ENCODE results near the gene UGT2B17. TPM values are rescaled to one million over a fixed set of nuclear protein-coding genes. Genes with fewer than 3 reads are reported as not detected.
"Not testable (repeated sequence)": the region's sequence is repeated elsewhere in the genome, so short reads cannot be mapped to it uniquely, and the experiment has no call there.

Gene UGT2B17
- polyA plus RNA-seq, 1 experiment, result not detected

DNA sequence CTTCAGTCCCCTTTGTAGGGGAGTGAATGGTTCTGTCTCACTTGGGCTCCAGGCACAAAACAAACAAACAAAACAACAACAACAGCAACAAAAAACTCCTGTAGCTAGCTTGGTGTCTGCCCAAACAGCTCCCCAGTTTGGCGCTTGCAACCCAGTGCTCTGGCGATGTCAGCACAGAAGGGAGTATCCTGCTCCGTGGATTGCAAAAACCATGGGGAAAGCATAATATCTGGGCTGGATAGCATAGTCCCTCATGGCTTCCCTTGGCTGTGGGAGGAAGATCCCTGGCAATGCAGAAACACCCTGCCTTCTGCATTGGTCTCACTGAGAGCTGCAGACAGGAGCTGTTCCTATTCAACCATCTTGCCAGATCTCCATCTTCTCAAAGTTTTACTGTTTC is 39.7 kb downstream of the UGT2B17 start:
- H3K9me3 ChIP-seq (ENCODE audit: control insufficient read depth, insufficient read depth, low read length), result no peaks in the 10 kb centered on the region
- ChIA-PET CTCF (no interaction called here), POLR2A (no interaction called here)
- H3K4me3 ChIP-seq (ENCODE audit: low read depth, low read length), result no peak overlapping the region
- DNase-seq (ENCODE audit: low read depth, low spot score), result no peak
- H3K27me3 ChIP-seq (ENCODE audit: control insufficient read depth, insufficient read depth, low read length), result no peaks in the 10 kb centered on the region
- TF ChIP-seq, protein P1, sequence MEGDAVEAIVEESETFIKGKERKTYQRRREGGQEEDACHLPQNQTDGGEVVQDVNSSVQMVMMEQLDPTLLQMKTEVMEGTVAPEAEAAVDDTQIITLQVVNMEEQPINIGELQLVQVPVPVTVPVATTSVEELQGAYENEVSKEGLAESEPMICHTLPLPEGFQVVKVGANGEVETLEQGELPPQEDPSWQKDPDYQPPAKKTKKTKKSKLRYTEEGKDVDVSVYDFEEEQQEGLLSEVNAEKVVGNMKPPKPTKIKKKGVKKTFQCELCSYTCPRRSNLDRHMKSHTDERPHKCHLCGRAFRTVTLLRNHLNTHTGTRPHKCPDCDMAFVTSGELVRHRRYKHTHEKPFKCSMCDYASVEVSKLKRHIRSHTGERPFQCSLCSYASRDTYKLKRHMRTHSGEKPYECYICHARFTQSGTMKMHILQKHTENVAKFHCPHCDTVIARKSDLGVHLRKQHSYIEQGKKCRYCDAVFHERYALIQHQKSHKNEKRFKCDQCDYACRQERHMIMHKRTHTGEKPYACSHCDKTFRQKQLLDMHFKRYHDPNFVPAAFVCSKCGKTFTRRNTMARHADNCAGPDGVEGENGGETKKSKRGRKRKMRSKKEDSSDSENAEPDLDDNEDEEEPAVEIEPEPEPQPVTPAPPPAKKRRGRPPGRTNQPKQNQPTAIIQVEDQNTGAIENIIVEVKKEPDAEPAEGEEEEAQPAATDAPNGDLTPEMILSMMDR (IDR thresholded peaks at IDR 0.05; ENCODE audit: low read depth, low read length), result no peak
- H3K27ac ChIP-seq (ENCODE audit: low read depth, low read length), result no peak overlapping the region

DNA sequence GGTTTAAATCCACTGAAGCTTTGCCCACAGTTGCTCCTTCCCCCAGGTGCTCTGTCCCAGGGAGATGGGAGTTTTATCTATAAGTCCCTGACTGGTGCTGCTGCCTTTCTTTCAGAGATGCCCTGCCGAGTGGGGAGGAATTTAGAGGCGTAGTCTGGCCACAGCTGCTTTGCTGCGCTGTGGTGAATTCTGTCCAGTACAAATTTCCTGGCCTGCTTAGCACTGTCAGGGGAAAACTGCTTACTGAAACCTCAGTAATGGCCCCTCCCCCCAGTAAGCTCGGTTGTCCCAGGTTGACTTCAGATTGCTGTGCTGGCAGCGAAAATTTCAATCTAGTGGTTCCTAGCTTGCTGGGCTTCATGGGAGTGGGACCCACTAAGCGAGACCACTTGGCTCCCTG is 40.1 kb downstream of the UGT2B17 start:
- Histone ChIP-seq H3K4me3 (ENCODE audit: low read depth, low read length) (no peak overlapping the region), H3K9me3 (ENCODE audit: control insufficient read depth, insufficient read depth, low read length) (no peaks in the 10 kb centered on the region), H3K27ac (ENCODE audit: low read depth, low read length) (no peak overlapping the region), H3K27me3 (ENCODE audit: control insufficient read depth, insufficient read depth, low read length) (no peaks in the 10 kb centered on the region)
- TF ChIP-seq, protein P1 (IDR thresholded peaks at IDR 0.05; ENCODE audit: low read depth, low read length), result no peak
- DNase-seq (ENCODE audit: low read depth, low spot score), result no peak
- CTCF ChIA-PET, result no interaction called here
- POLR2A ChIA-PET, result no interaction called here

DNA sequence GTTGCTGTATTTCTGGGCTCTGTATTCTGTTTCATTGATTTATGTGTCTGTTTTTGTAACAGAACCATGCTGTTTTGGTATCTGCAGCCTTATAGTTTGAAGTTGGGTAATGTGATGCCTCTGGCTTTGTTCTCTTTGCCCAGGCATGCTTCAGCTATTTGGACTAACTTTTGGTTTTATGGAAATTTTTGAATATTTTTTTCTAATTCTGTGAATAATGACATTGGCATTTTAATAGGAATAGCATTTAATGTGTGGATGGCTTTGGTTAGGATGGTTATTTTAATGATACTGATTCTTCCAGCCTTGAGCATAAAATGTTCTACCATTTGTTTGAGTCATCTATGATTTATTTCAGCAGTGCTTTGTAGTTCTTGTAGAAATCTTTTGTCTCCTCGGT is 53.9 kb downstream of the UGT2B17 start:
- CTCF ChIA-PET, result interaction anchor here (1.0 kb wide), 1 partner anchor 24 kb away, joined by 4 read pairs; no protein-coding TSS in a partner anchor
- H3K27ac ChIP-seq (ENCODE audit: low read depth, low read length); H3K27me3 ChIP-seq (ENCODE audit: control insufficient read depth, insufficient read depth, low read length); POLR2A ChIA-PET; H3K9me3 ChIP-seq (ENCODE audit: control insufficient read depth, insufficient read depth, low read length); DNase-seq (ENCODE audit: low read depth, low spot score); H3K4me3 ChIP-seq (ENCODE audit: low read depth, low read length): not testable (repeated sequence)

DNA sequence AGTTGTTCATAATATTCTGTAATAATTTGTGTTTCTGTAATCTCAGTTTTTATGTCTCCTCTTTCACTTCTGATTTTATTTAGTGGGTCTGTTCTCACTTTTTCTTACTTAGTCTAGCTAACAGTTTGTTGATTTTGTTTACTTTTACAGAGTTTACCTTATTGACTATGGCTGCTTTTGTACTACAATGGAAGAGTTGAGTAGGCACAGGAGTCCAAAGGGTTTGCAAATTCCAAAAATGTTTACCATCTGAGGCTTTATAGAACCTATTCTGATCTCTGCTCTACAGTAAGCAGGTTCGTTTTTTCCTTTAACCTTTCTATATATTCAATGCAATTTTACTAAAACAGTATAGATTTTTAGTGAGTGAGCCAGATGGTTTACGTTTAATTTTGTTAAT is 55.1 kb downstream of the UGT2B17 start:
- ChIA-PET CTCF (interaction anchor here (0.6 kb wide), 1 partner anchor 30 kb away, joined by 4 read pairs; no protein-coding TSS in a partner anchor), POLR2A (no interaction called here)
- Histone ChIP-seq H3K9me3 (ENCODE audit: control insufficient read depth, insufficient read depth, low read length) (no peaks in the 10 kb centered on the region), H3K4me3 (ENCODE audit: low read depth, low read length) (no peak overlapping the region), H3K27me3 (ENCODE audit: control insufficient read depth, insufficient read depth, low read length) (no peaks in the 10 kb centered on the region), H3K27ac (ENCODE audit: low read depth, low read length) (no peak overlapping the region)
- no peak for DNase-seq (ENCODE audit: low read depth, low spot score)
- TF ChIP-seq, protein P1 (IDR thresholded peaks at IDR 0.05; ENCODE audit: low read depth, low read length), result no peak

DNA sequence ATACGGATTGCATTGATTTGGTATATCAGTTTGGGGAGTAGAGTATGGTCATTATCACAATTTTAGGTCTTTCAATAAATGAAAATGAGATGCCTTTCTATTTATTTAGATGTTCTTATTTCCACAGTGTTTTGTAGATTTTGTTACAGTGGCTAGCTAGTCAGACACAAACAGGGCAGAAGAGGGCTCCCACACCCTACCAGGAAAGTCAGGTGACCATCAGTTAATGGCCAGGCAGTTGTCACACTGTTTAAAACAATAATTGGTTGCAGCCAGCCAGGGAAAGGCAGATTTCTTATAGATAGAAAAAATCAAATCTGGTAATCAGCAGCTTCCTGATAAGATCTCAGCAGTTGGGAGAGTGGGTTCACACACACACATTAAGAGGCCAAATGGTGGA is 57.2 kb downstream of the UGT2B17 start:
- H3K27me3 ChIP-seq (ENCODE audit: control insufficient read depth, insufficient read depth, low read length), result no peaks in the 10 kb centered on the region
- TF ChIP-seq, protein P1 (IDR thresholded peaks at IDR 0.05; ENCODE audit: low read depth, low read length), result no peak
- POLR2A ChIA-PET, result no interaction called here
- DNase-seq (ENCODE audit: low read depth, low spot score), result no peak
- no peaks in the 10 kb centered on the region for H3K9me3 ChIP-seq (ENCODE audit: control insufficient read depth, insufficient read depth, low read length)
- CTCF ChIA-PET, result no interaction called here
- H3K27ac ChIP-seq (ENCODE audit: low read depth, low read length), result no peak overlapping the region
- H3K4me3 ChIP-seq (ENCODE audit: low read depth, low read length), result no peak overlapping the region

DNA sequence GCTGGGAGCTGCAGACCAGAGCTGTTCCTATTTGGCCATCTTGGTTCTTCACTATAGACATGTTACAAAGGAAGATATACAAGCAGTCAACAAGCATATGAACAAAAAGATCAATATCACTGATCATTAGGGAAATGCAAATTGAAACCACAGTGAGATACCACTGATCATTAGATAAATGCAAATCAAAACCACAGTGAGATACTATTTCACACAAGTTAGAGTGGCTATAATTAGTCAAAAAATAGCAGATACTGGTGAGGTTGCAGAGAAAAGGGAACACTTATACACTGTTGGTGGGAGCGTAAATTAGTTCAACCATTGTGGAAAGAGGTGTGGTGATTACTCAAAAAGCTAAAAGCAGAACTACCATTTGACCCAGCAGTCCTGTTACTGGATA is 70.7 kb downstream of the UGT2B17 start:
- H3K27me3 ChIP-seq (ENCODE audit: control insufficient read depth, insufficient read depth, low read length); DNase-seq (ENCODE audit: low read depth, low spot score); H3K4me3 ChIP-seq (ENCODE audit: low read depth, low read length); CTCF ChIA-PET; H3K9me3 ChIP-seq (ENCODE audit: control insufficient read depth, insufficient read depth, low read length); POLR2A ChIA-PET; H3K27ac ChIP-seq (ENCODE audit: low read depth, low read length): not testable (repeated sequence)

DNA sequence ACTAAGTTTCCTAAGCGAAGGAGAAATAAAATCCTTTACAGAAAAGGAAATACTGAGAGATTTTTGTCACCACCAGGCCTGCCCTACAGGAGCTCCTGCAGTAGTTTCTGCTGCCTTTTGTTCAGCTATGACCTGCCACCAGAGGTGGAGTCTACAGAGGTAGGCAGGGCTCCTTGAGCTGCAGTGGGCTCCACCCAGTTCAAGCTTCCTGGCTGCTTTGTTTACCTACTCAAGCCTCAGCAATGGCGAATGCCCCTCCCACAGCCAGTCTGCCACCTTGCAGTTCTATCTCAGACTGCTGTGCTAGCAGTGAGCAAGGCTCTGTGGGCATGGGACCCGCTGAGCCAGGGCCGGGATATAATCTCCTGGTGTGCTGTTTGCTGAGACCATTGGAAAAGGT is 71.3 kb downstream of the UGT2B17 start:
- H3K9me3 ChIP-seq (ENCODE audit: control insufficient read depth, insufficient read depth, low read length); H3K27me3 ChIP-seq (ENCODE audit: control insufficient read depth, insufficient read depth, low read length); H3K27ac ChIP-seq (ENCODE audit: low read depth, low read length); POLR2A ChIA-PET; CTCF ChIA-PET; DNase-seq (ENCODE audit: low read depth, low spot score); H3K4me3 ChIP-seq (ENCODE audit: low read depth, low read length): not testable (repeated sequence)

DNA sequence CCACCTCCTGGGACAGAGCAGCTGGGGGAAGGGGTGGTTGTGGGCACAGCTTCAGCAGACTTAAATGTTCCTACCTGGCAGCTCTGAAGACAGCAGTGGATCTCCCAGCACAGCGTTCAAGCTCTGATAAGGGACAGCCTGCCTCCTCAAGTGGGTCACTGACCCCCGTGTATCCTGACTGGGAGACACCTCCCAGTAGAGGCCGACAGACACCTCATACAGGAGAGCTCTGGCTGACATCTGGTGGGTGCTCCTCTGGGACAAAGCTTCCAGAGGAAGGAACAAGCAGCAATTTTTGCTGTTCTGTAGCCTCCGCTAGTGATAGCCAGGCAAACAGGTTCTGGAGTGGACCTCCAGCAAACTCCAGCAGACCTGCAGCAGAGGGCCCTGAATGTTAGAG is 72.7 kb downstream of the UGT2B17 start:
- DNase-seq (ENCODE audit: low read depth, low spot score); POLR2A ChIA-PET; H3K9me3 ChIP-seq (ENCODE audit: control insufficient read depth, insufficient read depth, low read length); H3K27me3 ChIP-seq (ENCODE audit: control insufficient read depth, insufficient read depth, low read length); H3K4me3 ChIP-seq (ENCODE audit: low read depth, low read length); H3K27ac ChIP-seq (ENCODE audit: low read depth, low read length): not testable (repeated sequence)
- CTCF ChIA-PET, result interaction anchor here (0.8 to 1.5 kb wide), 2 partner anchors 232 to 667 kb away, joined by 5 to 6 read pairs; no protein-coding TSS in a partner anchor
